ENCODE results near the gene ARHGEF28. TPM values are rescaled to one million over a fixed set of nuclear protein-coding genes. Genes with fewer than 3 reads are reported as not detected.

ARHGEF28 gene
- total RNA-seq, 1 donor from 2014 or later, result 72.1 TPM

DNA sequence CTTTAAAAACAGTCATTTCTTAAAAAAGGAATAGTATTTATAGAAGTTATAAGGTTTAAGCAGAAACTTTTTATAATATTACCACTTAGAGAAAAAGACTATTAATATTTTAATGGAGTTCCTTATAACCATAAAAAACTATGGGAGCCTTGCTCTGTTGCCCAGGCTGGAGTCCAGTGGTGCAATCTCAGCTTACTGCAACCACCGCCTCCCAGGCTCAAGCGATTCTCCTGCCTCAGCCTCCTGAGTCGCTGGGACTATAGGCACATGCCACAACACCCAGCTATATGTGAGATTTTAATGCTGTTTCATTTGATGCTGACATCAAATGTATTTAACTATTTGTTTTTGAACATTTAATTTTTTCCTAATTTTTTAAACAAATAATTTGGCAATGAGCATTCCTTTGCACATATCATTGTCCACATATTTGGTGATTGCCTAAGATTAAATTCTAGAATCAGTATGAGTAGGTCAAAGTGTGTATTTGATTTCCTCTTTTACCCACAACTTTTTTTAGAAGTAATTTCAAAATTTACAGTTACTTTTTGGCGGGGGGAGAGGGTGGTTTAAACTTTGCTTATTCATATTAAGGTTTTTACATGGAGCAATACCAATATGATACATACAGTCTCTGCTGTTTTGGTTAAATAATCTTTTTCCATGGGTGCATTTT is 235.5 kb downstream of the ARHGEF28 start:
- no peak for DNase-seq (ENCODE audit: low read depth)
- no peak overlapping the region for H3K4me3 ChIP-seq (ENCODE audit: low read depth, low read length)
- TF ChIP-seq CTCF (conservative IDR thresholded peaks at IDR 0.05; ENCODE audit: low read depth, low read length), result no peak

DNA sequence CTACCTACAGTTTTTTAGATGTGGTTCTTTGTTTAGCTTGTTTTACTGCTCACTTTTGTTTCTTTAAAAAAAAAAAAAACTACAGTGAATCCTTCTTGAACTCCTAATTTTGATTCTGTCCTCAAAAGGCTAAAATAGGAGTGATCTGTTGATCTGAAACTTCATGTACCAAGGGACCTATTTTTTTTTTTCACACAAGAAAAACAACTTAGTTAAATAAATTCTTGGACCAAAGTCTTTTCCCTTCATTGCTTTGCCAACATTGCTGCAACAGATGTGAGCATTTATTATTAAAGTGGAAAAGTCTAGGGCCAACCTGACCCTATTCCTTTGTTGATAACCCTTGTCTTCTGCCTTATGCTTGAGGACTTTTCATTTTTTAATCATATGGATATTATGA is 236.8 kb downstream of the ARHGEF28 start:
- no peak for DNase-seq (ENCODE audit: low read depth)
- no peak for TF ChIP-seq CTCF (conservative IDR thresholded peaks at IDR 0.05; ENCODE audit: low read depth, low read length)
- H3K4me3 ChIP-seq (ENCODE audit: low read depth, low read length), result no peak overlapping the region

DNA sequence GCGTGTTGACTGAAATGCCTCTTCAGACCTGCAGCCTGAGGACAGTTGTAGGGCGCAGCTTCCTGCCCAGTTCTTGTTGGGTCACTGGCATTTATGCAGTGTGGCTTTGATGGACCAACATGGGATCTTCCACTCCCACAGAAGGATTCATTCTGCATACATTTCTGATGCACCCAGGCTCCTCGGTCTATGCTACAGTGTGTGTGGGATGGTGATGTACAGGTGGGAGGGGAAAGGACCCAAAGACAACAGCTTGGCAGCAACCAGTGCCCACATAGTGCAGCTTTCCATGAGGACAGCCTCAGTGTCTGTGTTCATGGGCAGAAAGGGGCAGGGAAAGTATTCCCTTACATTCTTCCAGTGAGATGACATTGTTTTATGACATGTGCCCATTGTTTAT is 237.9 kb downstream of the ARHGEF28 start:
- TF ChIP-seq CTCF (conservative IDR thresholded peaks at IDR 0.05; ENCODE audit: low read depth, low read length), result no peak
- H3K4me3 ChIP-seq (ENCODE audit: low read depth, low read length), result no peak overlapping the region
- DNase-seq (ENCODE audit: low read depth), result no peak

DNA sequence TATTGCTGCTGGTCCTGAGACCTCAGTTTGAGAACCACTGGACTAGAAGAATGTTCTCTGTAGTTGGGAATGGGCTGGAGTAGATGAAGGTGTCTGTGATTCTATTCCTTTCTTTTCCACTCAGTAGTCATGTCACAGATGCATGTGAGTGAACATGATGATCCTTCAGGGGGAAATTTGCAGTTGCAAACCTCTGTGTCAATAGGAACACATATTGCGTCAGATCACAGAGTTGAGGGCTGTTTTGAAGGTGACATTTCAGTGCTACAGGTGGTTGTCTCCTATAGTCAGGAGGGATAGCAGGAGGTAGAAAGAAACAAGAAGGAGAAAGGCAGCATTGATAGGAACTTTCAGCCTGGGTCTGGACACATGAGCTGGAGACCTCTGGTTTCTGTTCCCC is 239.3 kb downstream of the ARHGEF28 start:
- DNase-seq (ENCODE audit: low read depth), result no peak
- no peak overlapping the region for H3K4me3 ChIP-seq (ENCODE audit: low read depth, low read length)
- TF ChIP-seq CTCF (conservative IDR thresholded peaks at IDR 0.05; ENCODE audit: low read depth, low read length), result no peak

DNA sequence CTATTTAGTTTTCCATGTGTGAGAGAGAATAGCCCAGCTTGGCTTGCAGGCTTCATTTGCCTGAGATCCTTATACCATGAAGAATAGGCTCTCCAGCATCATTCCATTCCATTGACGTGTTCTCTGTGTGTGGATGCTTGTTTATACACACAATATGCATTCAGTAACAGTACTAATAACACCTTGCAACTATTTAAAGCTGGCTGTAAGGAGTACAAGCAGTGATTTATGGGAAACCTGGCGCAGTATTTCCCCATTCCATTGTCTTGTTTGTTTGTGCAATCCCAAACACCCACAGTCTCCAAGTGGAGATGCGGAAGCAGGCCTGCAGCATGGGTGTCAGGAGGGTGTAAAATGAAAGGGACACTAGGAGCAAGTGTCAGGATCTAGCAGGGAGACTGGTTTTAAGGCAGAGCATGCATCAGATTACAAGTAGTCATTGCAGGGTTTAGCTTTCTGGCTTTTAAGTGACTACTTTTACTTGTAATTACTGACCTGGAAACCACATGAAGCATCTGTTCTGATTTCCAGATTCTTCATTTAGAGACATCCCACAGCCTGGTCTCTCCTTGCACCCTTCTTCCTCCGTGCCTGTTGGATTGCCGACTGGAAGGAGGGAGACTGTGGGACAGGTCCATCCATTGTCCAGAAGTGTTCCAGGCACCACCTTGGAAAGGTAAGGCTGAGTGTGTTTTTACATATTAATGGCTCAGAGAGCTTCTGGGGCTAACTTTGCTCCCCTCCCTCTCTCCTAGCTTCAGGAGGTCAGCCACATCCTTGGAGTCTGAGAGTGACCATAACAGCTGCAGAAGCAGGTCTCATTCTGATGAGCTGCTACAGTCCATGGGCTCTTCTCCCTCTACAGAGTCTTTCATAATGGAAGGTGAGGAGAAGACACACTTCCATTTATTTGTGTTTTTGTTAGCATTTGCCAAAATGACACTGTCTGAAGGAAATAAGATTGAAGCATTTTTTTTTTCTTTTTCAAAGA is 241.6 kb downstream of the ARHGEF28 start:
- no peak for DNase-seq (ENCODE audit: low read depth)
- TF ChIP-seq CTCF (conservative IDR thresholded peaks at IDR 0.05; ENCODE audit: low read depth, low read length), result no peak

DNA sequence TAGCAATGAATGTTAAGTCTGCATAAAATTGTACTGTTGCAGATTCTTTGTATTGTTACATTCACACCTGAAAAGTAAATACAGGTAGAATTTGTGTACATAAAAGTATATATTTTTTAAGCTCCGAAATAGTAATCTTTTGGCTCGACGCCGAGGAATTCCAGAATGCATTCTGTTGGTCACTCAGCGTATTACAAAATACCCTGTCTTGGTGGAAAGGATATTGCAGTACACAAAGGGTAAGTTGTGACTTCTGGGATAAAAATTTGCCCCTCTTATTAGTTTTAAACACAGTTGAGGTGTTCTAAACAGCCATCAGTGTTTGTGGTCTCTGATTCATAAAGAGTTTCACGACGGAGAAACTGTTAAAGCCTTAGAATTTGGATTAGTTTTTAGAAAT is 257.6 kb downstream of the ARHGEF28 start:
- H3K4me3 ChIP-seq (ENCODE audit: low read depth, low read length), result no peak overlapping the region
- TF ChIP-seq CTCF (conservative IDR thresholded peaks at IDR 0.05; ENCODE audit: low read depth, low read length), result no peak
- no peak for DNase-seq (ENCODE audit: low read depth)

More for the DNA sequence above, 241.6 kb downstream of the ARHGEF28 start:
- H3K4me3 ChIP-seq (ENCODE audit: low read depth, low read length), result no peak overlapping the region
